ENCODE results near the gene MUTYH. TPM values are rescaled to one million over a fixed set of nuclear protein-coding genes. Genes with fewer than 3 reads are reported as not detected.

Gene MUTYH
- total RNA-seq, 1 experiment from 2014 or later = 48.4 TPM

DNA sequence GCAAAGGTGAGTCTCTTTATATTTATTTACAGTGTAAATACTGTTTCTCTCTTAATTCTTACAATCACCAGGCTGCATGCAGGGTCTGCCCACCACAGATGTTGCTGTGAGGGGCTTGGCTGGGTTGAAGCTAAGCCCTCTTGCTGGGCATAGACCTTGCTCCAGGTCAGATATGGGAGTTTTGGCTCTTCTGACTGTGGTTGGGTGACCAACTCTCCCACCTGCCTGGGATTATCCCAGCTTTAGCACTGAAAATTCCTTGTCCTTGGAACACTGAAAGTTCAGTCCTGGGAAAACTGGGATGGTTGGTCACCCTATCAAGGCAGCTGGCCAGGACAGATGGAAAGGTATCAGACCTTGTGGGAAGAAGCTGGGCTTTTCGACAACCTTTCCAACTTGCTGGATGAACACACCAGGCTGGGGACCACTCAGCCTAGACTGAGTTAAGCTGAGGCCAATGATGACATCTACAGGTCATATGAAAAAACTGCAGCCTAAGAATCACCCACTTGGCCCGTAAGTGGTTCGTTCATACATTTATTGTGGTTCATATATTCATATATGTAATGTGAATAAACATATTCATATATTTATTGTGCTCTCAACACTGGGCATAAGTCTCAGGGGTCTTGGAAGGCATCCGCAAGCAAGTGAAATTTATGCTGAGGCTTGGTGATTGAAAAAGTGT is 40.1 kb downstream of the MUTYH start:
- H3K27me3 Mint-ChIP-seq (ENCODE audit: insufficient read depth, unreplicated experiment) = no peaks in the 10 kb centered on the region
- DNase-seq = peak in 1 of 2 experiments; percentile 54
- H3K36me3 ChIP-seq (ENCODE audit: control insufficient read depth, insufficient read depth, low read length) = no peaks in the 10 kb centered on the region
- H3K27ac Mint-ChIP-seq (ENCODE audit: unreplicated experiment) = no peak overlapping the region
- H3K36me3 Mint-ChIP-seq (ENCODE audit: insufficient read depth, unreplicated experiment) = peaks cover under 1% of the 10 kb centered on the region
- POLR2A ChIA-PET = no interaction called here
- CTCF ChIA-PET = interaction anchor here (1.2 to 3.2 kb wide), 3 partner anchors 282 to 288 kb away, joined by 9 to 16 read pairs (median 14); partner anchors contain the start of gene UROD
- H3K9me3 ChIP-seq = no peaks in the 10 kb centered on the region
- H3K9me3 Mint-ChIP-seq (ENCODE audit: unreplicated experiment) = no peaks in the 10 kb centered on the region
- no peak overlapping the region for H3K4me3 ChIP-seq (ENCODE audit: low read depth, low read length)
- no peaks in the 10 kb centered on the region for H3K27me3 ChIP-seq (replicated peaks; ENCODE audit: control insufficient read depth, insufficient read depth, low read length)
- no peak overlapping the region for H3K4me3 Mint-ChIP-seq (ENCODE audit: unreplicated experiment)
- TF ChIP-seq, protein P1, sequence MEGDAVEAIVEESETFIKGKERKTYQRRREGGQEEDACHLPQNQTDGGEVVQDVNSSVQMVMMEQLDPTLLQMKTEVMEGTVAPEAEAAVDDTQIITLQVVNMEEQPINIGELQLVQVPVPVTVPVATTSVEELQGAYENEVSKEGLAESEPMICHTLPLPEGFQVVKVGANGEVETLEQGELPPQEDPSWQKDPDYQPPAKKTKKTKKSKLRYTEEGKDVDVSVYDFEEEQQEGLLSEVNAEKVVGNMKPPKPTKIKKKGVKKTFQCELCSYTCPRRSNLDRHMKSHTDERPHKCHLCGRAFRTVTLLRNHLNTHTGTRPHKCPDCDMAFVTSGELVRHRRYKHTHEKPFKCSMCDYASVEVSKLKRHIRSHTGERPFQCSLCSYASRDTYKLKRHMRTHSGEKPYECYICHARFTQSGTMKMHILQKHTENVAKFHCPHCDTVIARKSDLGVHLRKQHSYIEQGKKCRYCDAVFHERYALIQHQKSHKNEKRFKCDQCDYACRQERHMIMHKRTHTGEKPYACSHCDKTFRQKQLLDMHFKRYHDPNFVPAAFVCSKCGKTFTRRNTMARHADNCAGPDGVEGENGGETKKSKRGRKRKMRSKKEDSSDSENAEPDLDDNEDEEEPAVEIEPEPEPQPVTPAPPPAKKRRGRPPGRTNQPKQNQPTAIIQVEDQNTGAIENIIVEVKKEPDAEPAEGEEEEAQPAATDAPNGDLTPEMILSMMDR (IDR thresholded peaks at IDR 0.05; ENCODE audit: insufficient read depth in 1 of 2, low read depth in 1 of 2, low read length in 1 of 2, severe bottlenecking in 1 of 2, unreplicated experiment in 1 of 2) = peak in 1 of 2 experiments; percentile 50
- intact Hi-C loops (cut with micrococcal nuclease; ENCODE audit: unreplicated experiment) = loop anchor here (1.0 to 10.0 kb wide), 4 partner anchors 70 to 465 kb away; no protein-coding TSS in a partner anchor
- no TSS peak for BruUV-seq (replicated peaks)
- H3K4me1 Mint-ChIP-seq (ENCODE audit: low read depth, unreplicated experiment) = peaks cover 16% of the 10 kb centered on the region
- peaks cover 7% of the 10 kb centered on the region; the same call in 1 of the 2 replicates for H3K4me1 ChIP-seq

- no peaks in the 10 kb centered on the region for H3K9me3 ChIP-seq
- no peak overlapping the region for H3K4me3 ChIP-seq (ENCODE audit: low read depth, low read length)
- peaks cover 10% of the 10 kb centered on the region for H3K4me1 Mint-ChIP-seq (ENCODE audit: low read depth, unreplicated experiment)
- ChIA-PET CTCF (interaction anchor here (0.8 to 3.2 kb wide), 3 partner anchors 281 to 287 kb away, joined by 4 to 16 read pairs (median 9); partner anchors contain the start of gene UROD), POLR2A (no interaction called here)
- no peaks in the 10 kb centered on the region for H3K36me3 Mint-ChIP-seq (ENCODE audit: insufficient read depth, unreplicated experiment)
- no peak for DNase-seq
- no peak overlapping the region for H3K4me3 Mint-ChIP-seq (ENCODE audit: unreplicated experiment)
- H3K4me1 ChIP-seq = peaks cover 1% of the 10 kb centered on the region; the same call in 1 of the 2 replicates
- no peaks in the 10 kb centered on the region for H3K9me3 Mint-ChIP-seq (ENCODE audit: unreplicated experiment)
- TF ChIP-seq, protein P1 (IDR thresholded peaks at IDR 0.05; ENCODE audit: insufficient read depth in 1 of 2, low read depth in 1 of 2, low read length in 1 of 2, severe bottlenecking in 1 of 2, unreplicated experiment in 1 of 2) = no peak
- intact Hi-C loops (cut with micrococcal nuclease; ENCODE audit: unreplicated experiment) = no loop called here
- no peaks in the 10 kb centered on the region for H3K27me3 ChIP-seq (replicated peaks; ENCODE audit: control insufficient read depth, insufficient read depth, low read length)
- H3K36me3 ChIP-seq (ENCODE audit: control insufficient read depth, insufficient read depth, low read length) = no peaks in the 10 kb centered on the region
- no TSS peak for BruUV-seq (replicated peaks)
- no peak overlapping the region for H3K27ac Mint-ChIP-seq (ENCODE audit: unreplicated experiment)
- H3K27me3 Mint-ChIP-seq (ENCODE audit: insufficient read depth, unreplicated experiment) = no peaks in the 10 kb centered on the region
These were observed 40.9 kb downstream of the MUTYH start for GRCh38 chr1:45299296-45299695.

GRCh38 chr1:45297666-45298356 is 42.4 kb downstream of the MUTYH start:
- peaks cover 9% of the 10 kb centered on the region for H3K4me1 Mint-ChIP-seq (ENCODE audit: low read depth, unreplicated experiment)

More at GRCh38 chr1:45297666-45298356, 42.4 kb downstream of the MUTYH start:
- H3K27me3 ChIP-seq (replicated peaks; ENCODE audit: control insufficient read depth, insufficient read depth, low read length) = no peaks in the 10 kb centered on the region
- no peak for DNase-seq
- POLR2A ChIA-PET = no interaction called here
- Mint-ChIP-seq H3K27me3 (ENCODE audit: insufficient read depth, unreplicated experiment) (no peaks in the 10 kb centered on the region), H3K4me3 (ENCODE audit: unreplicated experiment) (no peak overlapping the region), H3K27ac (ENCODE audit: unreplicated experiment) (no peak overlapping the region), H3K9me3 (ENCODE audit: unreplicated experiment) (no peaks in the 10 kb centered on the region), H3K36me3 (ENCODE audit: insufficient read depth, unreplicated experiment) (no peaks in the 10 kb centered on the region)
- H3K4me3 ChIP-seq (ENCODE audit: low read depth, low read length) = no peak overlapping the region
- no peaks in the 10 kb centered on the region for H3K36me3 ChIP-seq (ENCODE audit: control insufficient read depth, insufficient read depth, low read length)
- TF ChIP-seq, protein P1 (IDR thresholded peaks at IDR 0.05; ENCODE audit: insufficient read depth in 1 of 2, low read depth in 1 of 2, low read length in 1 of 2, severe bottlenecking in 1 of 2, unreplicated experiment in 1 of 2) = no peak
- intact Hi-C loops (cut with micrococcal nuclease; ENCODE audit: unreplicated experiment) = no loop called here
- CTCF ChIA-PET = interaction anchor here (0.9 to 3.2 kb wide), 2 partner anchors 284 to 443 kb away, joined by 3 to 16 read pairs; no protein-coding TSS in a partner anchor
- H3K4me1 ChIP-seq = no peaks in the 10 kb centered on the region
- BruUV-seq (replicated peaks) = no TSS peak
- H3K9me3 ChIP-seq = no peaks in the 10 kb centered on the region

All from Caco-2 (cell line).